Measurements from ENCODE around the gene FXYD5.

DNA sequence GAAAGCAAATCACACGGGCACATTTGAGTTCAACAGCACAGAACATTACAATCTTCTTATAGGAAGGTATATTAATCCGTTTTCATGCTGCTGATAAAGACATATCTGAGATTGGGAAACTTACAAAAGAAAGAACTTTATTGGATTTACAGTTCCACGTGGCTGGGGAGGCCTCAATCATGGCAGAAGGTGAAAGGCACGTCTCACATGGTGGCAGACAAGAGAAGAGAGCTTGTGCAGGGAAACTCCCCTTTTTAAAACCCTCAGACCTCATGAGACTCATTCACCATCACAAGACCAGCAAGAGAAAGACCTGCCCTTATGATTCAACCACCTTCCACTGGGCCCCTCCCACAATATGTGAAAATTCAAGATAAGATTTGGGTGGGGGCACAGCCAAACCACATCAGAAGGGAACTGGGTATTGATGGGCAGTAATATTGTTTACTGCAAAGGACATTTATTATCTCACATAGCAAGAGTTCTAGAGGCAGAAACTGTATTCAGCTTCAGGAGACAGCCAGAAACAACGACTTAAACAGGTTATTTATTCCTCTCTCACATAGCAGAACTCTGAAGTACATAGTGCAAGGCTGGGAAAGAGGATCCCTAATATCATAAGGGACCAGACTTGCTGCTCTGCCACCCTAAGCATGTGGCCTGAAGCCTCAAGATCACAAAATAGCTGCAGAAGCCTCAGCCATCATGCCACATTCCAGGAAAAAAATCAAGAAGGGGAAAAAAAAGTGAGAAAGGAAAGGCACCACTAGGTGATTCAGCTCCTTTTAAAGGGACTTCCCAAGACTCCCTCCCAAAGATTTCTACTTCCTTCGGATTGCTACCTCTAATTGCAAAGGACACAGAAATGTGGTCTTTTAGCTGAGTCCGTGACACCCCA is 23.1 kb downstream of the FXYD5 start:
- TF ChIP-seq CSRNP3 (CRISPR knock-in tag; IDR thresholded peaks at IDR 0.05): no peak
- no peak for TF ChIP-seq ARNTL (CRISPR knock-in tag; IDR thresholded peaks at IDR 0.05; ENCODE audit: borderline replicate concordance, low read depth)
- no peak for TF ChIP-seq ZFP30 (CRISPR knock-in tag; IDR thresholded peaks at IDR 0.05)
- no peak for TF ChIP-seq GLIS3 (CRISPR knock-in tag; IDR thresholded peaks at IDR 0.05)
- no peak for TF ChIP-seq TOX (CRISPR knock-in tag; IDR thresholded peaks at IDR 0.05; ENCODE audit: borderline replicate concordance)
- no peak for TF ChIP-seq ZC3H10 (CRISPR knock-in tag; IDR thresholded peaks at IDR 0.05)
- TF ChIP-seq, protein P1, sequence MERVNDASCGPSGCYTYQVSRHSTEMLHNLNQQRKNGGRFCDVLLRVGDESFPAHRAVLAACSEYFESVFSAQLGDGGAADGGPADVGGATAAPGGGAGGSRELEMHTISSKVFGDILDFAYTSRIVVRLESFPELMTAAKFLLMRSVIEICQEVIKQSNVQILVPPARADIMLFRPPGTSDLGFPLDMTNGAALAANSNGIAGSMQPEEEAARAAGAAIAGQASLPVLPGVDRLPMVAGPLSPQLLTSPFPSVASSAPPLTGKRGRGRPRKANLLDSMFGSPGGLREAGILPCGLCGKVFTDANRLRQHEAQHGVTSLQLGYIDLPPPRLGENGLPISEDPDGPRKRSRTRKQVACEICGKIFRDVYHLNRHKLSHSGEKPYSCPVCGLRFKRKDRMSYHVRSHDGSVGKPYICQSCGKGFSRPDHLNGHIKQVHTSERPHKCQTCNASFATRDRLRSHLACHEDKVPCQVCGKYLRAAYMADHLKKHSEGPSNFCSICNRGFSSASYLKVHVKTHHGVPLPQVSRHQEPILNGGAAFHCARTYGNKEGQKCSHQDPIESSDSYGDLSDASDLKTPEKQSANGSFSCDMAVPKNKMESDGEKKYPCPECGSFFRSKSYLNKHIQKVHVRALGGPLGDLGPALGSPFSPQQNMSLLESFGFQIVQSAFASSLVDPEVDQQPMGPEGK (CRISPR knock-in tag; IDR thresholded peaks at IDR 0.05; ENCODE audit: borderline replicate concordance): no peak
- TF ChIP-seq, protein P2, sequence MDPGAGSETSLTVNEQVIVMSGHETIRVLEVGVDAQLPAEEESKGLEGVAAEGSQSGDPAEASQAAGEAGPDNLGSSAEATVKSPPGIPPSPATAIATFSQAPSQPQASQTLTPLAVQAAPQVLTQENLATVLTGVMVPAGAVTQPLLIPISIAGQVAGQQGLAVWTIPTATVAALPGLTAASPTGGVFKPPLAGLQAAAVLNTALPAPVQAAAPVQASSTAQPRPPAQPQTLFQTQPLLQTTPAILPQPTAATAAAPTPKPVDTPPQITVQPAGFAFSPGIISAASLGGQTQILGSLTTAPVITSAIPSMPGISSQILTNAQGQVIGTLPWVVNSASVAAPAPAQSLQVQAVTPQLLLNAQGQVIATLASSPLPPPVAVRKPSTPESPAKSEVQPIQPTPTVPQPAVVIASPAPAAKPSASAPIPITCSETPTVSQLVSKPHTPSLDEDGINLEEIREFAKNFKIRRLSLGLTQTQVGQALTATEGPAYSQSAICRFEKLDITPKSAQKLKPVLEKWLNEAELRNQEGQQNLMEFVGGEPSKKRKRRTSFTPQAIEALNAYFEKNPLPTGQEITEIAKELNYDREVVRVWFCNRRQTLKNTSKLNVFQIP (CRISPR knock-in tag; IDR thresholded peaks at IDR 0.05; ENCODE audit: borderline replicate concordance, low read depth): no peak
- TF ChIP-seq RARB (CRISPR knock-in tag; IDR thresholded peaks at IDR 0.05): no peak
- no peak for TF ChIP-seq ZFP3 (CRISPR knock-in tag; IDR thresholded peaks at IDR 0.05)

Measured in SK-N-SH treated with all-trans-retinoic acid at 6 μM for 48 hours (cell line).